PC-9 (cell line): ENCODE data around the gene MANBA. TPM values are rescaled to one million over a fixed set of nuclear protein-coding genes. Genes with fewer than 3 reads are reported as not detected.

Experiments used
- BruUV-seq: library from RNA; stranded (reverse); fragments of 400-500 nt; replicated peaks from 2 replicates; lab custom pipeline; 2021; lab: Mats Ljungman, UMichigan
- CTCF ChIA-PET: fragments of 300-600 bp; sonication (Branson Sonifier 250); formaldehyde crosslinking; loops from one replicate; lab custom pipeline; 2022; ENCODE audit warnings: antibody characterized with exemption; lab: Charles Lee
- POLR2A ChIA-PET: fragments of 300-600 bp; sonication (Branson Sonifier 250); formaldehyde crosslinking; loops from one replicate; lab custom pipeline; 2022; ENCODE audit warnings: antibody characterized with exemption; ENCODE audit not compliant: unreplicated experiment; lab: Charles Lee
- DNase-seq, 2 experiments: peaks; one replicate each; pipeline versions ENCODE4 v3.0.0 to v3.0.0-alpha.2; 2015 to 2022; ENCODE audit warnings: mixed read lengths in 1 of 2
- H2AFZ ChIP-seq: fragments of 200-600 bp; sonication (generic); 2 replicates; pipeline ENCODE4 v1.8.1; 2017; ENCODE audit warnings: antibody characterized with exemption
- H3F3A ChIP-seq: fragments of 200-600 bp; sonication (generic); 2 replicates; pipeline ENCODE4 v1.8.1; 2017; ENCODE audit warnings: antibody characterized with exemption, mild to moderate bottlenecking, low read depth; ENCODE audit not compliant: insufficient read depth
- H3K27ac ChIP-seq: fragments of 200-600 bp; sonication (generic); 2 replicates; pipeline ENCODE4 v1.6.1; 2016; ENCODE audit warnings: mixed run types
- H3K27me3 ChIP-seq: fragments of 200-600 bp; sonication (generic); 2 replicates; pipeline ENCODE4 v1.6.1; 2016; ENCODE audit warnings: low read depth, mixed run types; ENCODE audit not compliant: insufficient read depth
- H3K36me3 ChIP-seq: fragments of 200-600 bp; sonication (generic); 2 replicates; pipeline ENCODE4 v1.6.1; 2016; ENCODE audit warnings: low read depth, mixed run types
- H3K4me1 ChIP-seq: fragments of 200-600 bp; sonication (generic); replicated peaks from 2 replicates; pipeline ENCODE4 v1.6.1; 2016; ENCODE audit warnings: mixed run types; ENCODE audit not compliant: insufficient read depth
- H3K4me2 ChIP-seq: fragments of 200-600 bp; sonication (generic); 2 replicates; pipeline ENCODE4 v1.6.1; 2017; ENCODE audit warnings: mixed run types
- H3K4me3 ChIP-seq: fragments of 200-600 bp; sonication (generic); 2 replicates; pipeline ENCODE4 v1.6.1; 2016; ENCODE audit warnings: mixed run types
- H3K79me2 ChIP-seq: fragments of 200-600 bp; sonication (generic); 2 replicates; pipeline ENCODE4 v1.6.1; 2017; ENCODE audit warnings: low read depth, mixed run types
- H3K9me2 ChIP-seq: fragments of 200-600 bp; sonication (generic); 2 replicates; pipeline ENCODE4 v1.8.1; 2017; ENCODE audit warnings: mild to moderate bottlenecking; ENCODE audit not compliant: insufficient read depth
- H3K9me3 ChIP-seq: fragments of 200-600 bp; sonication (generic); 2 replicates; pipeline ENCODE4 v1.8.1; 2016; ENCODE audit warnings: low read depth; ENCODE audit not compliant: insufficient read depth
- H4K20me1 ChIP-seq: fragments of 200-600 bp; sonication (generic); 2 replicates; pipeline ENCODE4 v1.8.1; 2017; ENCODE audit not compliant: insufficient read depth
- EZH2 ChIP-seq: fragments of 200-600 bp; sonication (generic); IDR thresholded peaks from 2 replicates; pipeline ENCODE4 v1.8.0; 2017; ENCODE audit warnings: antibody characterized with exemption, low read depth
- intact Hi-C: fragments of 100-400 bp; cut with micrococcal nuclease; formaldehyde crosslinking; loops from one replicate; pipeline ENCODE4 v1.10.0; 2022; ENCODE audit not compliant: unreplicated experiment
- total RNA-seq: library from RNA; stranded (reverse); gene quantifications from 2 replicates; pipeline ENCODE4 v1.2.3, GENCODE V29; 2021
- TF ChIP-seq, protein P1 (sequence below): fragments of 200-600 bp; sonication (generic); conservative IDR thresholded peaks from 2 replicates; pipeline ENCODE4 v1.6.1; 2017; ENCODE audit warnings: mixed run types, antibody characterized with exemption, mild to moderate bottlenecking, moderate library complexity

The MANBA gene
- total RNA-seq, 1 experiment from 2014 or later, result 11.8 TPM

DNA sequence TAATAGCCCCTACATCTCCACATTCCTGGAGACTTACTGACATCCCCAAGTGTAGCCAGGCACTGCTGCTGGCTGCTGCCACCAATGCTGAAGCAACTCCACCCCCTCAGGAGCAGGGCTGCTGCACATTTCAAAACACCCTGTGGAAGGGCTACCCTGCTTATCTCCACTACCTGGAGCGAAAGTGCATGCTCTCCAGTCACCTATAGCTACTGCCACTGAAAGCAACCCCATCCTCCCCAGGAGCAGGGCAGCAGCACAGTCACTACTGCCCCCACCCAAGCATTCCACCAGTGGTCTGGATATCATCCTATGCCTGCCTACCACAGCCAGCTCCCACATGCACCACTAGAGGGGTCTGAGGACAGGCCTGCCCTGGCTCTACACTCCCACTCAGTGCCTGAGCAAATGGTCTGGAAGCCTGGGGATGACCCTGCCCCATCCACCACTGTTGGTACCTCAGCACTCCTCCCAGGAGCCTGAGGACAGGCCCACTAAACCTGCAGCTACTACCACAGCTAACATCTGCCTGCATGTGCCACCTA lies 55.3 kb downstream of the MANBA start:
- intact Hi-C loops, result no loop called here
- H3K4me1 ChIP-seq, result no peaks in the 10 kb centered on the region
- no peak for TF ChIP-seq EZH2
- TF ChIP-seq, protein P1, sequence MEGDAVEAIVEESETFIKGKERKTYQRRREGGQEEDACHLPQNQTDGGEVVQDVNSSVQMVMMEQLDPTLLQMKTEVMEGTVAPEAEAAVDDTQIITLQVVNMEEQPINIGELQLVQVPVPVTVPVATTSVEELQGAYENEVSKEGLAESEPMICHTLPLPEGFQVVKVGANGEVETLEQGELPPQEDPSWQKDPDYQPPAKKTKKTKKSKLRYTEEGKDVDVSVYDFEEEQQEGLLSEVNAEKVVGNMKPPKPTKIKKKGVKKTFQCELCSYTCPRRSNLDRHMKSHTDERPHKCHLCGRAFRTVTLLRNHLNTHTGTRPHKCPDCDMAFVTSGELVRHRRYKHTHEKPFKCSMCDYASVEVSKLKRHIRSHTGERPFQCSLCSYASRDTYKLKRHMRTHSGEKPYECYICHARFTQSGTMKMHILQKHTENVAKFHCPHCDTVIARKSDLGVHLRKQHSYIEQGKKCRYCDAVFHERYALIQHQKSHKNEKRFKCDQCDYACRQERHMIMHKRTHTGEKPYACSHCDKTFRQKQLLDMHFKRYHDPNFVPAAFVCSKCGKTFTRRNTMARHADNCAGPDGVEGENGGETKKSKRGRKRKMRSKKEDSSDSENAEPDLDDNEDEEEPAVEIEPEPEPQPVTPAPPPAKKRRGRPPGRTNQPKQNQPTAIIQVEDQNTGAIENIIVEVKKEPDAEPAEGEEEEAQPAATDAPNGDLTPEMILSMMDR, result no peak
- H3F3A ChIP-seq, result no peaks in the 10 kb centered on the region
- H3K9me3 ChIP-seq, result no peaks in the 10 kb centered on the region
- H3K79me2 ChIP-seq, result no peaks in the 10 kb centered on the region
- DNase-seq, result no peak
- CTCF ChIA-PET, result no interaction called here
- no peaks in the 10 kb centered on the region for H3K9me2 ChIP-seq
- H3K27me3 ChIP-seq, result no peaks in the 10 kb centered on the region
- POLR2A ChIA-PET, result interaction anchor here (0.5 kb wide), 1 partner anchor 15 kb away, joined by 6 read pairs; no protein-coding TSS in a partner anchor
- H4K20me1 ChIP-seq, result no peaks in the 10 kb centered on the region
- no peaks in the 10 kb centered on the region for H3K36me3 ChIP-seq
- no peak overlapping the region for H2AFZ ChIP-seq
- H3K4me3 ChIP-seq, result no peak overlapping the region
- H3K4me2 ChIP-seq, result no peak overlapping the region
- no peak overlapping the region for H3K27ac ChIP-seq
- no TSS peak for BruUV-seq

DNA sequence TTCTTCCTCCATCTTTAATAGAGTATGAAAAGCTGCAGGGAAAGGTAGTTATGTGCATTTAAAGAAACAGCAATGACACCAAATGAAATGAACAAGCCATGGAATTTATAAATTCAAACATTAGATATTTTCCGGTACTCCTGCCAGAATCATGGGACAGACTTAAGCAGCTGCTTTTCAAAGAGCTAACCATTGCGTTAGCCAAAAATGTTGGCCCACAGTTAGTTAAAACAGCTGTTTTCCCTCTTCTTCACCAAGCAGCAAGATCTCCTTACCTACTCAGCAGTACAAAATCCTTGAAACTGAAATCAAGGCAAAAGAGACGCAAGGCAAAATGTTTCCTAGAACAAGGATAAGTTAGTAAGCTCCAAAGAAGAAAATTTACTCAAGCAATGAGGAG lies 64.0 kb downstream of the MANBA start:
- H3K36me3 ChIP-seq, result no peaks in the 10 kb centered on the region
- H3K9me3 ChIP-seq, result no peaks in the 10 kb centered on the region
- BruUV-seq, result no TSS peak
- no peak overlapping the region for H2AFZ ChIP-seq
- no peaks in the 10 kb centered on the region for H4K20me1 ChIP-seq
- no peaks in the 10 kb centered on the region for H3K27me3 ChIP-seq
- DNase-seq, result no peak
- ChIA-PET CTCF (no interaction called here), POLR2A (no interaction called here)
- no peak overlapping the region for H3K4me2 ChIP-seq
- no peaks in the 10 kb centered on the region for H3K9me2 ChIP-seq
- peaks cover 26% of the 10 kb centered on the region for H3K4me1 ChIP-seq
- no peak overlapping the region for H3K4me3 ChIP-seq
- TF ChIP-seq EZH2, result no peak
- TF ChIP-seq, protein P1, result no peak
- H3K27ac ChIP-seq, result no peak overlapping the region
- H3K79me2 ChIP-seq, result no peaks in the 10 kb centered on the region
- H3F3A ChIP-seq, result peaks cover 5% of the 10 kb centered on the region; the same call in 1 of the 2 replicates
- intact Hi-C loops, result no loop called here

DNA sequence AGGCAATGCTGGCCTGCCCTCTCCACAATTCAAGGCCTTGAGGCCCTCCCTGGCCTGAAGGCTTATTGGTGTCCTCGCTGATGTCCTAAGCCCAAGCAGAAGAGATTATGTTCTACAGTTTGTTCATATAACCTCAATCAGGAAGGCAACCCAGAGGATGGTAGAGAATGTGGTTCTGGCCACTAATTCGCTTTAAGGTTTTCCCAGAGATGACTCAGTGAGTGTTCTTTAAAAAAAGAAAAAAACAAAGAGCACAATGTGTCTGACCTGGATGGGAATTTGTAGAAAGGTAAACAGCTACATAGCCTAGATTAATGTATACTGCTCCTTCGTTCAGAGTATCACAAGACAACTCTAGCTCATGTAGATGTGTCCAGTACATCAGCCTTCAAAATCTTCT lies 66.0 kb downstream of the MANBA start:
- no peak overlapping the region for H2AFZ ChIP-seq
- no peak for TF ChIP-seq EZH2
- TF ChIP-seq, protein P1, result no peak
- peaks cover 26% of the 10 kb centered on the region for H3K4me1 ChIP-seq
- H3K4me3 ChIP-seq, result no peak overlapping the region
- no peaks in the 10 kb centered on the region for H3K9me2 ChIP-seq
- 0 out of 2 replicates have a peak overlapping the region, but pooled peaks have one; percentile 29 for H3K27ac ChIP-seq
- H3K79me2 ChIP-seq, result no peaks in the 10 kb centered on the region
- POLR2A ChIA-PET, result no interaction called here
- CTCF ChIA-PET, result no interaction called here
- no peaks in the 10 kb centered on the region; the same call in 1 of the 2 replicates for H3K36me3 ChIP-seq
- peaks cover 5% of the 10 kb centered on the region; the same call in 1 of the 2 replicates for H3F3A ChIP-seq
- DNase-seq, result no peak
- H3K9me3 ChIP-seq, result no peaks in the 10 kb centered on the region
- intact Hi-C loops, result no loop called here
- no peaks in the 10 kb centered on the region for H3K27me3 ChIP-seq
- no peak overlapping the region for H3K4me2 ChIP-seq
- BruUV-seq, result no TSS peak
- H4K20me1 ChIP-seq, result no peaks in the 10 kb centered on the region
